BE2C (cell line): ENCODE results near the gene PANX2.

ENCODE experiments used
- DNase-seq: peaks from one replicate; pipeline ENCODE4 v3.0.0-alpha.2; 2020
- H3K27me3 ChIP-seq: fragments of 250-450 bp; sonication (Bioruptor Pico); 2 replicates; pipeline ENCODE4 v1.5.1; 2020; ENCODE audit warnings: mild to moderate bottlenecking
- H3K36me3 ChIP-seq: fragments of 250-450 bp; sonication (Bioruptor Pico); 2 replicates; pipeline ENCODE4 v1.5.1; 2020; ENCODE audit warnings: mild to moderate bottlenecking
- H3K4me1 ChIP-seq: fragments of 250-450 bp; sonication (Bioruptor Pico); 2 replicates; pipeline ENCODE4 v1.5.1; 2020
- H3K4me3 ChIP-seq: 2 replicates; pipeline ENCODE4 v1.5.1; 2011; ENCODE audit warnings: low read depth, low read length
- H3K9me3 ChIP-seq: fragments of 250-450 bp; sonication (Bioruptor Pico); 2 replicates; pipeline ENCODE4 v1.5.1; 2020
- CTCF ChIP-seq: IDR thresholded peaks from 2 replicates; pipeline ENCODE4 v1.5.1; 2012; ENCODE audit warnings: mild to moderate bottlenecking, low read depth, low read length

The PANX2 gene

GRCh38 chr22:50190182-50190940 is 19.8 kb downstream of the PANX2 start:
- Histone ChIP-seq H3K9me3 (no peaks in the 10 kb centered on the region), H3K27me3 (no peaks in the 10 kb centered on the region), H3K36me3 (peaks cover 23% of the 10 kb centered on the region), H3K4me3 (peak overlapping the region; percentile 49), H3K4me1 (peaks cover 28% of the 10 kb centered on the region)
- TF ChIP-seq CTCF, result peak; percentile 40
- DNase-seq, result peak; percentile 94

DNA sequence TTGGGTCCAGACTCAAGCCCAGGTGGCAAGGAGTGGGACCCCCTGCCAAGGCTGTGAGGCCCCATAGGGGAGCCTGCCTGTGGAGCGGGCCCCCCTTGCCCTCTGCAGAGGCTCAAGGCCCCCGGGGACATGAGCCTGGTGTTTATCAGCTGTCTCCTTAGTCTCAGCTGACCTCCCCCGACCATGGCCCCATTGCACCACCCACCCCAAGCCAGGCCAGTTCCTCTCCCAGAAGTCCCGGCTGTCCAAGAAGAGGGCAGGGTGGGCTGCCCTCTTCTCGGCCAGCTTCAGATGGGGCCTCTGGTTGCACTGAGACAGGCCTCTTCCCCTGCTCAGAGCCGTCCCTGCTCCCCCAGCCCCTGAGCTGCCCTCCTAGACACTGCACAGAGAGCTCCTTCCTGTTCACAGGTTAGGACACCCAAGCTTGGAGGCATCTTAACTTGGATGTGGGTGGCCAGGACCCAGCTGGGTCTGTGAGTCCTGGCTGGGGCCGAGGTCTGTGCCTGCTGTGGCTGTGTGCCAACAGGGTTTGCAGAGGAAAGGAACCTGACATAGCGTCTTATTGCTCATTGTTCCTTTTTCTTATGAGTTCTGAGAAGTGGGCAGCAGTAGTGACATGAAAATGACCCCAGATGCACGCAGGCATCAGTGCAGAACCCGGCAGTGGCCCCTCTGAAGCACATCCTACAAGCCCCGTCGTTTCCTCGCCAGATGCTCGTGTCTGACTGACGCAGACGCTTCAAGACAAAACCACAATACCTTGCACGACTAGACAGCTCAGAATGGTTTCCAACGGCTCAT is 20.6 kb downstream of the PANX2 start:
- H3K27me3 ChIP-seq, result no peaks in the 10 kb centered on the region
- no peaks in the 10 kb centered on the region for H3K9me3 ChIP-seq
- peaks cover 28% of the 10 kb centered on the region for H3K4me1 ChIP-seq
- no peak for DNase-seq
- peaks cover 30% of the 10 kb centered on the region for H3K36me3 ChIP-seq
- peak overlapping the region; percentile 49 for H3K4me3 ChIP-seq
- no peak for TF ChIP-seq CTCF

GRCh38 chr22:50192436-50193204 is 22.1 kb downstream of the PANX2 start:
- H3K36me3 ChIP-seq, result peaks cover 36% of the 10 kb centered on the region
- H3K9me3 ChIP-seq, result no peaks in the 10 kb centered on the region
- no peaks in the 10 kb centered on the region for H3K27me3 ChIP-seq
- peaks cover 24% of the 10 kb centered on the region for H3K4me1 ChIP-seq
- TF ChIP-seq CTCF, result no peak
- no peak overlapping the region for H3K4me3 ChIP-seq
- DNase-seq, result no peak

DNA sequence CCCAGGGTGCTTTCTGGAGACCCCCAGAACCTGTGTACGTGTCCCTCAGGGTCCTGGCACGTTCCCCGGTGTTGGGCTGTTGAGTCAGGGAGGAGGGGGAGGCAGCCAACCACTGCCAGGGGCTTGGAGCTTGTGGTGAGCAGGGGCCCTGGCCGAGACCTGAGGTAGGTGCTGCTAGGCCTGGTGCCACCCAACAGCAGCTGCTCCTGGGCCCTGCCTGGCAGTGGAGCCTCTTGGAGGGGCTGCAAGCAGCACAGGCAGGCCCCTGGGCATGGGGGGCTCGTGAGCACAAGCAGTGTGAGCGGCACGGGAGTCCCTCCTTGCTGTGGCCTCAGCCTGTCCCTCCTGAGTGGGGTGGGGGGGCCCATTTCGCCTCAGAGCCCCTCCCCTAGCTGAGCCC is 23.1 kb downstream of the PANX2 start:
- Histone ChIP-seq H3K36me3 (peaks cover 40% of the 10 kb centered on the region), H3K9me3 (no peaks in the 10 kb centered on the region), H3K27me3 (no peaks in the 10 kb centered on the region), H3K4me1 (peaks cover 24% of the 10 kb centered on the region), H3K4me3 (no peak overlapping the region)
- TF ChIP-seq CTCF, result no peak
- DNase-seq, result no peak

- H3K4me3 ChIP-seq, result no peak overlapping the region
- TF ChIP-seq CTCF, result no peak
- peaks cover 21% of the 10 kb centered on the region for H3K4me1 ChIP-seq
- H3K27me3 ChIP-seq, result no peaks in the 10 kb centered on the region
- H3K36me3 ChIP-seq, result peaks cover 42% of the 10 kb centered on the region
- H3K9me3 ChIP-seq, result no peaks in the 10 kb centered on the region
- DNase-seq, result no peak
Measured at GRCh38 chr22:50194037-50194805, 23.7 kb downstream of the PANX2 start.
